ENCODE data around the gene LILRB1. TPM values are rescaled to one million over a fixed set of nuclear protein-coding genes. Genes with fewer than 3 reads are reported as not detected.

LILRB1 gene
- total and polyA plus RNA-seq, 9 of the 15 experiments (the other 6 are each of a cell fraction or from before 2014, with no cell fraction given) = not detected

DNA sequence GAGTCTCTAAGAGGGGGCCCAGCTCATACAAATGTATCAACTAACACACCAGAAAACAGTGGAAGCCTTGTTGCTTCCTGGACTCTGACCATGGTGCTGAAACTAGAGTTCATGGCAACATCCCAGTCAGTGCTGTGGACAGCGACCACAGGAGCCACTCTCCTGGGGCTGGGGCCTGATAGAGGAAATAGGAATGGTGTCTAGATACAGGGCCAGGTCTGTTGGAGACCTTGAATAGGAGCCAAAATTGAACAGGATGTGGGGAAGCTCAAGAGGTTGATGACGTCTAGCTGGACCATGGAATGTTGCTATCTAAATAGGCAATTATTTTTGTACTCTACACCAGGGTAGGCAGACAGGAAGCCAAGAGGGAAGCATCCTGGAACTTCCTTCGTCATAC is 54.2 kb downstream of the LILRB1 start (continued):
- TF ChIP-seq, protein P1, sequence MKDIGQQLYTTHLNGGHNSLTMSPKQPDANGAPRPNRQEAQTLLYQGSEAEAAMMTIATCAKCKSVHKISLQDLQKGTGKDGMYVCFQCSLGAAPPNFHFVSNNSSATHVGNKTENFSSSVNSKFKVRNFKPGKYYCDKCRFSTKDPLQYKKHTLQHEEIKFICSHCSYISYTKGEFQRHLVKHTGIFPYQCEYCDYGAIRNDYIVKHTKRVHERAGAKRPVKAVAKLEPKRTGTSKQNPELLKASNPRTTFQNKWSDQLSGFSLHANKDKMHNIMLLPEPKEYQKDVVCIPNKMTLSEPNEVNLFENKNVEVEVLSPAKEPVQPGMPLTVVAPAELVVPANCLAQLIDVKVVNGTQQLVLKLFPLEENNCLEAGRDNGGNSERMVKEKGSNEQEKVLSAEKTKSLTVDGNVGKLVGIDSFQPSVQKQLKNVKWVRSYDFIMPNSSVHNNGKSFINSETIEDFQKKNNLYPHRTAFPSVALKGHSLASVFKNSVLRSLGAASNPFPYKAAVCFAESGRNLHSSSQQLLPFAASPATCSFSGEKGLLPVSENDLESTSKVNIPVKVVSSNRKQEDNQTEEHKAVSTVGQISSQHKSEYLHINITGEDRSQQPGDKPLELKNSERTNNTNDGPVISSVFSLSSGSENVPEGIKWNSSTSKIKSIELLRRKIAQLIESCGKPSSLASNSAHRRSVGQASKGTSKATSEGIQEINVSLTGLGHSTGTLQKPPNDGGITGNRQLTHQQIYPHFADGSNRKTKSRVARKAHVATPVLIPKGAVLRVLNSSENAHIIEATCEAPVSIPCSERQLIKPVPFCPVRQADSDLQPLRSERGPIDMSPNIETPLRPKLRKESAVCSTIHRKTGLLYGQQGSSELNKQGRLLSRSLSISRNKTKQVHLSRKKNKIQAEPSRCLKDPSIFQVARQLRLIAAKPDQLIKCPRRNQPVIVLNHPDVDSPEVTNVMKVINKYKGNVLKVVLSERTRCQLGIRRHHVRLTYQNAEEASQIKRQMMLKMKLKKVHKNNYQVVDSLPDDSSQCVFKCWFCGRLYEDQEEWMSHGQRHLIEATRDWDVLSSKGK (CRISPR knock-in tag; IDR thresholded peaks at IDR 0.05) = no peak
- TF ChIP-seq, protein P2, sequence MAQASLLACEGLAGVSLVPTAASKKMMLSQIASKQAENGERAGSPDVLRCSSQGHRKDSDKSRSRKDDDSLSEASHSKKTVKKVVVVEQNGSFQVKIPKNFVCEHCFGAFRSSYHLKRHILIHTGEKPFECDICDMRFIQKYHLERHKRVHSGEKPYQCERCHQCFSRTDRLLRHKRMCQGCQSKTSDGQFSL (CRISPR knock-in tag; IDR thresholded peaks at IDR 0.05) = no peak
- TF ChIP-seq, protein P2 (tag; IDR thresholded peaks at IDR 0.05) = no peak
- peak; percentile 100 for TF ChIP-seq EHMT2 (IDR thresholded peaks at IDR 0.05)
- TF ChIP-seq EP300 (IDR thresholded peaks at IDR 0.05; ENCODE audit: low read length) = no peak
- no peak for TF ChIP-seq CAMTA2 (CRISPR knock-in tag; conservative IDR thresholded peaks at IDR 0.05)
- TF ChIP-seq ELF1 (tag; IDR thresholded peaks at IDR 0.05) = peak; percentile 41; the same call in 1 of the 2 replicates
- TF ChIP-seq, protein P3, sequence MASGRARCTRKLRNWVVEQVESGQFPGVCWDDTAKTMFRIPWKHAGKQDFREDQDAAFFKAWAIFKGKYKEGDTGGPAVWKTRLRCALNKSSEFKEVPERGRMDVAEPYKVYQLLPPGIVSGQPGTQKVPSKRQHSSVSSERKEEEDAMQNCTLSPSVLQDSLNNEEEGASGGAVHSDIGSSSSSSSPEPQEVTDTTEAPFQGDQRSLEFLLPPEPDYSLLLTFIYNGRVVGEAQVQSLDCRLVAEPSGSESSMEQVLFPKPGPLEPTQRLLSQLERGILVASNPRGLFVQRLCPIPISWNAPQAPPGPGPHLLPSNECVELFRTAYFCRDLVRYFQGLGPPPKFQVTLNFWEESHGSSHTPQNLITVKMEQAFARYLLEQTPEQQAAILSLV (tag; IDR thresholded peaks at IDR 0.05) = no peak
- TF ChIP-seq FOXM1 (IDR thresholded peaks at IDR 0.05; ENCODE audit: low read depth) = no peak
- no peak for TF ChIP-seq FOXM1 (CRISPR knock-in tag; IDR thresholded peaks at IDR 0.05; ENCODE audit: low read depth)
- no peak for TF ChIP-seq ZNF507 (tag; conservative IDR thresholded peaks at IDR 0.05)
- no peak for TF ChIP-seq ETS2 (tag; IDR thresholded peaks at IDR 0.05; ENCODE audit: borderline replicate concordance, poor library complexity, severe bottlenecking)
- no peak for TF ChIP-seq BHLHE40 (IDR thresholded peaks at IDR 0.05; ENCODE audit: low read length)
- TF ChIP-seq, protein P4, sequence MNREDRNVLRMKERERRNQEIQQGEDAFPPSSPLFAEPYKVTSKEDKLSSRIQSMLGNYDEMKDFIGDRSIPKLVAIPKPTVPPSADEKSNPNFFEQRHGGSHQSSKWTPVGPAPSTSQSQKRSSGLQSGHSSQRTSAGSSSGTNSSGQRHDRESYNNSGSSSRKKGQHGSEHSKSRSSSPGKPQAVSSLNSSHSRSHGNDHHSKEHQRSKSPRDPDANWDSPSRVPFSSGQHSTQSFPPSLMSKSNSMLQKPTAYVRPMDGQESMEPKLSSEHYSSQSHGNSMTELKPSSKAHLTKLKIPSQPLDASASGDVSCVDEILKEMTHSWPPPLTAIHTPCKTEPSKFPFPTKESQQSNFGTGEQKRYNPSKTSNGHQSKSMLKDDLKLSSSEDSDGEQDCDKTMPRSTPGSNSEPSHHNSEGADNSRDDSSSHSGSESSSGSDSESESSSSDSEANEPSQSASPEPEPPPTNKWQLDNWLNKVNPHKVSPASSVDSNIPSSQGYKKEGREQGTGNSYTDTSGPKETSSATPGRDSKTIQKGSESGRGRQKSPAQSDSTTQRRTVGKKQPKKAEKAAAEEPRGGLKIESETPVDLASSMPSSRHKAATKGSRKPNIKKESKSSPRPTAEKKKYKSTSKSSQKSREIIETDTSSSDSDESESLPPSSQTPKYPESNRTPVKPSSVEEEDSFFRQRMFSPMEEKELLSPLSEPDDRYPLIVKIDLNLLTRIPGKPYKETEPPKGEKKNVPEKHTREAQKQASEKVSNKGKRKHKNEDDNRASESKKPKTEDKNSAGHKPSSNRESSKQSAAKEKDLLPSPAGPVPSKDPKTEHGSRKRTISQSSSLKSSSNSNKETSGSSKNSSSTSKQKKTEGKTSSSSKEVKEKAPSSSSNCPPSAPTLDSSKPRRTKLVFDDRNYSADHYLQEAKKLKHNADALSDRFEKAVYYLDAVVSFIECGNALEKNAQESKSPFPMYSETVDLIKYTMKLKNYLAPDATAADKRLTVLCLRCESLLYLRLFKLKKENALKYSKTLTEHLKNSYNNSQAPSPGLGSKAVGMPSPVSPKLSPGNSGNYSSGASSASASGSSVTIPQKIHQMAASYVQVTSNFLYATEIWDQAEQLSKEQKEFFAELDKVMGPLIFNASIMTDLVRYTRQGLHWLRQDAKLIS (CRISPR knock-in tag; IDR thresholded peaks at IDR 0.05) = peak; percentile 61; the same call in 1 of the 2 replicates
- TF ChIP-seq HMG20A (CRISPR knock-in tag; conservative IDR thresholded peaks at IDR 0.05) = no peak
- TF ChIP-seq, protein P5, sequence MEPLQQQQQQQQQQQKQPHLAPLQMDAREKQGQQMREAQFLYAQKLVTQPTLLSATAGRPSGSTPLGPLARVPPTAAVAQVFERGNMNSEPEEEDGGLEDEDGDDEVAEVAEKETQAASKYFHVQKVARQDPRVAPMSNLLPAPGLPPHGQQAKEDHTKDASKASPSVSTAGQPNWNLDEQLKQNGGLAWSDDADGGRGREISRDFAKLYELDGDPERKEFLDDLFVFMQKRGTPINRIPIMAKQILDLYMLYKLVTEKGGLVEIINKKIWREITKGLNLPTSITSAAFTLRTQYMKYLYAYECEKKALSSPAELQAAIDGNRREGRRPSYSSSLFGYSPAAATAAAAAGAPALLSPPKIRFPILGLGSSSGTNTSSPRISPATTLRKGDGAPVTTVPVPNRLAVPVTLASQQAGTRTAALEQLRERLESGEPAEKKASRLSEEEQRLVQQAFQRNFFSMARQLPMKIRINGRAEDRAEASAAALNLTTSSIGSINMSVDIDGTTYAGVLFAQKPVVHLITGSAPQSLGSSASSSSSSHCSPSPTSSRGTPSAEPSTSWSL (CRISPR knock-in tag; IDR thresholded peaks at IDR 0.05; ENCODE audit: borderline replicate concordance) = no peak
- TF ChIP-seq ZNF23 (CRISPR knock-in tag; IDR thresholded peaks at IDR 0.05) = no peak
- no peak for TF ChIP-seq BDP1 (IDR thresholded peaks at IDR 0.05; ENCODE audit: insufficient read depth, insufficient read length)
- TF ChIP-seq EP400 (IDR thresholded peaks at IDR 0.05) = no peak
